HG03558 (cell line): ENCODE measurements around the gene PLK3.
"Not testable (repeated sequence)": the region's sequence is repeated elsewhere in the genome, so short reads cannot be mapped to it uniquely, and the experiment has no call there.

Experiments used
- ATAC-seq: cut with Tn5 transposase; IDR thresholded peaks from one replicate; pipeline ENCODE4 v1.9.1; 2021; ENCODE audit warnings: moderate number of reproducible peaks; ENCODE audit not compliant: unreplicated experiment; ENCODE audit errors: extremely low read depth

The PLK3 gene

GRCh38 chr1:44826375-44827196 is 26.4 kb downstream of the PLK3 start:
- no peak for ATAC-seq

GRCh38 chr1:44827197-44828002 is 27.2 kb downstream of the PLK3 start:
- no peak for ATAC-seq

- ATAC-seq, result no peak
Measured at GRCh38 chr1:44828003-44828651, 27.9 kb downstream of the PLK3 start.

GRCh38 chr1:44828841-44829440 is 28.8 kb downstream of the PLK3 start:
- ATAC-seq, result no peak

- no peak for ATAC-seq
Measured at GRCh38 chr1:44829506-44830384, 29.6 kb downstream of the PLK3 start.

GRCh38 chr1:44830900-44831304 is 30.7 kb downstream of the PLK3 start:
- no peak for ATAC-seq

- no peak for ATAC-seq
Measured at GRCh38 chr1:44831516-44831915, 31.3 kb downstream of the PLK3 start.

GRCh38 chr1:44832056-44832705 is 32.0 kb downstream of the PLK3 start:
- ATAC-seq, result no peak

GRCh38 chr1:44834328-44834727 is 34.2 kb downstream of the PLK3 start:
- no peak for ATAC-seq

GRCh38 chr1:44835738-44836675 is 35.8 kb downstream of the PLK3 start:
- no peak for ATAC-seq

- ATAC-seq, result not testable (repeated sequence)
Measured at GRCh38 chr1:44838294-44838693, 38.1 kb downstream of the PLK3 start.

- no peak for ATAC-seq
Measured at GRCh38 chr1:44839576-44839975, 39.4 kb downstream of the PLK3 start.

GRCh38 chr1:44842486-44842861 is 42.3 kb downstream of the PLK3 start:
- ATAC-seq, result no peak

GRCh38 chr1:44842862-44843655 is 42.9 kb downstream of the PLK3 start, which contains the start of gene PTCH2:
Gene PTCH2, minus strand, starts transcription at chr1:44843253. Its CDS starts 321 bp downstream, at chr1:44842932.
- ATAC-seq, result no peak

- no peak for ATAC-seq
Measured at GRCh38 chr1:44846985-44847384, 46.8 kb downstream of the PLK3 start.

- no peak for ATAC-seq
Measured at GRCh38 chr1:44847845-44848244, 47.7 kb downstream of the PLK3 start.
